ENCODE measurements around the gene SV2C. TPM values are rescaled to one million over a fixed set of nuclear protein-coding genes. Genes with fewer than 3 reads are reported as not detected.

SV2C gene
- total RNA-seq, 1 donor from 2014 or later: not detected

DNA sequence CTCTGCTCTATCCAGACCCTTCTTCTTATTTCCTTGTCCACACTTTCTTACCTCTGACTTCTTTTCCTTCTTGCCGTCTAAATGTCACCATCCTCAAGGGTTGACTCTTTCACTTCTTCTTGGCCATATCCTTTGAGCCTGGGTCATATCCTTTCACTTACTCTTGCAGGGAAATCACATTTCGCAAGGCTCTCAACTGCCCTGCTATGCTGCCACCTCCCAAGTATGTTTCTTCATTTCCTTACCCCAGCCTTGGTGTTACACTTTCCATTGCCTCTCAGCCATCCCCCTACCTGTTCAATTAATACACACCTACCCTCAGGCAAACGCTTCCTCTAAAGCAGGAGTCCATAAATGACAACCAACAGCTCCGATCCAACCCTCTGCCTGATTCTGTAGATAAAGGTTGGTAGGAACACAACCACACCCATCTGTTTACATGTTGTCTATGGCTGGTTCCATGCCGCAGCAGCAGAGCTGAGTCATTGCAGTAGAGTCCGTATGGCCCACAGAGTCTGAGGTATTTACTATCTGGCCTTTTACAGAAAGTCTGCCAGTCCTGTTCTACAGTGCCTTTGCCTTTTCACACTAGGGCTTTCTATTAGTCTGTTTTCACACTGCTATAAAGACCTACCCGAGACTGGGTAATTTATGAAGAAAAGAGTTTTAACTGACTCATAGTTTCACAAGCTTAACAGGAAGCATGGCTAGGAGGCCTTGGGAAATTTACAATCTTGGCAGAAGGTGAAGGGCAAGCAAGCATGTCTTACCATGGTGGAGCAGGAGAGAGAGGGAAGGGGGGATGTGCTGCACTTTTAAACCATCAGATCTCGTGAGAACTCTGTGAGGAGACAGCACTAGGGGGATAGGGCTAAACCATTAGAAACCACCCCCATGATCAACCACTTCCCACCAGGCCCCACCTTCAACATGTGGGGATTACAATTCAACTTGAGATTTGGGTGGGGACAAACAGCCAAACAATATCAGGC is 97.9 kb downstream of the SV2C start:
- no peaks in the 10 kb centered on the region for H3K27me3 ChIP-seq (ENCODE audit: control insufficient read depth, insufficient read depth, low read length)
- H3K4me3 ChIP-seq (ENCODE audit: low read depth, low read length): no peak overlapping the region
- DNase-seq (ENCODE audit: low read depth) (peak; percentile 27), FAIRE-seq (no peak)
- no peaks in the 10 kb centered on the region for H3K36me3 ChIP-seq (ENCODE audit: control insufficient read depth, insufficient read depth, low read length)
- TF ChIP-seq, protein P1, sequence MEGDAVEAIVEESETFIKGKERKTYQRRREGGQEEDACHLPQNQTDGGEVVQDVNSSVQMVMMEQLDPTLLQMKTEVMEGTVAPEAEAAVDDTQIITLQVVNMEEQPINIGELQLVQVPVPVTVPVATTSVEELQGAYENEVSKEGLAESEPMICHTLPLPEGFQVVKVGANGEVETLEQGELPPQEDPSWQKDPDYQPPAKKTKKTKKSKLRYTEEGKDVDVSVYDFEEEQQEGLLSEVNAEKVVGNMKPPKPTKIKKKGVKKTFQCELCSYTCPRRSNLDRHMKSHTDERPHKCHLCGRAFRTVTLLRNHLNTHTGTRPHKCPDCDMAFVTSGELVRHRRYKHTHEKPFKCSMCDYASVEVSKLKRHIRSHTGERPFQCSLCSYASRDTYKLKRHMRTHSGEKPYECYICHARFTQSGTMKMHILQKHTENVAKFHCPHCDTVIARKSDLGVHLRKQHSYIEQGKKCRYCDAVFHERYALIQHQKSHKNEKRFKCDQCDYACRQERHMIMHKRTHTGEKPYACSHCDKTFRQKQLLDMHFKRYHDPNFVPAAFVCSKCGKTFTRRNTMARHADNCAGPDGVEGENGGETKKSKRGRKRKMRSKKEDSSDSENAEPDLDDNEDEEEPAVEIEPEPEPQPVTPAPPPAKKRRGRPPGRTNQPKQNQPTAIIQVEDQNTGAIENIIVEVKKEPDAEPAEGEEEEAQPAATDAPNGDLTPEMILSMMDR (IDR thresholded peaks at IDR 0.05; ENCODE audit: insufficient read depth, low read length, severe bottlenecking): no peak

DNA sequence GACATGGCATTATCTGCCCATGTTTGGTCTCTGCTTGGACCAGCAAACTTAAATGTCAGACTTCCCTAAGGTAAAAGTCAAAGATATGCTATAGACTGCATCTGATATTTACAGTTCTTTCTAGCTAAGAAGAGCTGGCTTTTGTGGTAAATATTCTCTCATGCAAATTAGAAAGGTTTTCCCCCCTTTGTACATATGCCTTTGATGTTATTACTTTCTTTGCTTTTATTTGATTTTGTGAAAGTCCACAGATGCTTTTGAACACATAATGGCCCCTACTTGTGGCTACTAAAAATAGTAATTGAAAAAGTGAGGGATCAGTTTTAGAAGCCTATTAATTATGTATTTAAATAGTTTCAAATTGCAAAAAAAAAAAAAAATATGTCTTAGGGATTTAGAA is 104.2 kb downstream of the SV2C start:
- Histone ChIP-seq H3K4me3 (ENCODE audit: low read depth, low read length) (no peak overlapping the region), H3K36me3 (ENCODE audit: control insufficient read depth, insufficient read depth, low read length) (no peaks in the 10 kb centered on the region), H3K27me3 (ENCODE audit: control insufficient read depth, insufficient read depth, low read length) (no peaks in the 10 kb centered on the region)
- DNase-seq (ENCODE audit: low read depth) (no peak), FAIRE-seq (no peak)
- TF ChIP-seq, protein P1 (IDR thresholded peaks at IDR 0.05; ENCODE audit: insufficient read depth, low read length, severe bottlenecking): no peak

DNA sequence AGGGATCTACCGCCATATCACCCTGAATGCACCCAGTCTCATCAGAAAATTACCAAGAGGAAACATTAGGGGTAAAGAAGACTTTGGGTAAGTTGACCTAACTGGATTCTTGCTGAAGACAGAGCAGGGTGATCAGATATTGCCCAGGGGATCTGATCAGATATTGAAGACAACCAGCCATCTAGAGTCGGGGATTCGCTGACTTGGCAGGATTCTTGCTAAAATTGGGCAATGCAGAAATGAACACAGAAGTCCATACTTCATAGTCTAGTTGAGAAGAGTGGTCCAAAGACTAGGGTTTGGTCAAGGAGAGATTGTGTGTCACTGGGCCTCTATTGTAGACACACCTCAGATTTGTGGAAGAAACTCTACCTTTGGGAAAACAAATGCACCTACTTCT is 107.2 kb downstream of the SV2C start:
- no peaks in the 10 kb centered on the region for H3K27me3 ChIP-seq (ENCODE audit: control insufficient read depth, insufficient read depth, low read length)
- FAIRE-seq (no peak), DNase-seq (ENCODE audit: low read depth) (no peak)
- TF ChIP-seq, protein P1 (IDR thresholded peaks at IDR 0.05; ENCODE audit: insufficient read depth, low read length, severe bottlenecking): no peak
- H3K4me3 ChIP-seq (ENCODE audit: low read depth, low read length): no peak overlapping the region
- no peaks in the 10 kb centered on the region for H3K36me3 ChIP-seq (ENCODE audit: control insufficient read depth, insufficient read depth, low read length)

DNA sequence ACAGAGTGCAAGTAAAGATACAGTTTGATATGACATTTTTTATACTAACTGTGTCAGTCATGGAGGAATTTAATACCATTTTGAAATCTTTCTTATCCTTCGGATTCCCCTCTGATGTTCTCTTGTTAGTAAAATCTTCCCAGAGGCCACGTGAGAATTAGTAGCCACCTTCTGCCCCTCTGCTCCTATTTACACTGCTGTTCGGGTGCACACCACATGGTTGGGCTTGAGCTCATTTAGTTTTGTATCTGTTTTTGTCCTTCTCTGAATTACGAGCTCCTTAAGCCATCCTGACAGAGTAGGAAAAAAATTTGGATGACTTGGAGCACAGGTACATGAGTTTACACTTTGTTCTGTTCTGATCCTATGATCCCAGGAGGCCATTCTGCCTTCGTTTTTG is 109.7 kb downstream of the SV2C start:
- Histone ChIP-seq H3K36me3 (ENCODE audit: control insufficient read depth, insufficient read depth, low read length) (no peaks in the 10 kb centered on the region), H3K27me3 (ENCODE audit: control insufficient read depth, insufficient read depth, low read length) (no peaks in the 10 kb centered on the region), H3K4me3 (ENCODE audit: low read depth, low read length) (no peak overlapping the region)
- no peak for DNase-seq (ENCODE audit: low read depth)
- TF ChIP-seq, protein P1 (IDR thresholded peaks at IDR 0.05; ENCODE audit: insufficient read depth, low read length, severe bottlenecking): no peak
- FAIRE-seq: no peak

DNA sequence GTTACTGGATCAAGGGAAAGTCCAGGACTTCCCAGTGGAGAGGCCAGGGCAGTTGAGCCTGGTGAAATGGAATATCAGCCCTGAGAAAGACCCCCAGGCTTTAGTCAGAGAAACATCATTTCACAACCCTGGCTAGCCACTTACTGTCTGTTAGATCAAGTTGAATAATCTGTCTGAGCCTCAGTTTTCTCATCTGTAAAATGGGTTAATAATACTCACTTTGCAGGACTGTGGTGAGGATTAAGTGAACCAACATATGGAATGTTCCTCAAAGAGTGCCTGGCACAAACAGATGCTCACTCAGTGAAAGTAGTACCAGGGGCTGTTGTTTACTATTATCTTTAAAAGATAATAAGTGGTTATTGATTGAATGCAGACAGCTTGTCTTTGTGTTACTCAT is 110.5 kb downstream of the SV2C start:
- DNase-seq (ENCODE audit: low read depth): no peak
- no peak for FAIRE-seq
- Histone ChIP-seq H3K27me3 (ENCODE audit: control insufficient read depth, insufficient read depth, low read length) (no peaks in the 10 kb centered on the region), H3K36me3 (ENCODE audit: control insufficient read depth, insufficient read depth, low read length) (no peaks in the 10 kb centered on the region), H3K4me3 (ENCODE audit: low read depth, low read length) (no peak overlapping the region)
- TF ChIP-seq, protein P1 (IDR thresholded peaks at IDR 0.05; ENCODE audit: insufficient read depth, low read length, severe bottlenecking): no peak

Data from bronchial epithelial cell (primary cell).